Measurements from ENCODE around the gene DNAH6. TPM values are rescaled to one million over a fixed set of nuclear protein-coding genes. Genes with fewer than 3 reads are reported as not detected.

DNAH6 gene
- total RNA-seq, 1 experiment from 2014 or later = 0.26 TPM

GRCh38 chr2:84694088-84694622 lies 177.9 kb downstream of the DNAH6 start:
- no peak overlapping the region for H4K8ac ChIP-seq (replicated peaks; ENCODE audit: insufficient read length, low read depth, low read length)
- no peak overlapping the region for H3K56ac ChIP-seq (ENCODE audit: insufficient read length, low read depth, low read length)
- H2AFZ ChIP-seq (ENCODE audit: low read length) = no peak overlapping the region
- H3K14ac ChIP-seq (ENCODE audit: insufficient read depth, low read length) = no peak overlapping the region
- H4K5ac ChIP-seq (ENCODE audit: insufficient read length, low read depth, low read length) = no peak overlapping the region
- H3K27ac ChIP-seq (ENCODE audit: insufficient read length, low read depth, low read length) = no peak overlapping the region
- Mint-ChIP-seq H3K4me3 (no peak overlapping the region), H3K36me3 (ENCODE audit: insufficient read depth in 1 of 3, low read depth in 3 of 3) (no peaks in the 10 kb centered on the region), H3K27me3 (ENCODE audit: low read depth) (no peaks in the 10 kb centered on the region; the same call in 1 of the 2 replicates), H3K27ac (no peak overlapping the region), H3K9me3 (no peaks in the 10 kb centered on the region), H3K4me1 (no peaks in the 10 kb centered on the region)
- no peaks in the 10 kb centered on the region for H4K20me1 ChIP-seq (ENCODE audit: control insufficient read depth, insufficient read depth, insufficient read length)
- WGBS (ENCODE audit: extremely low coverage, insufficient read length, low lambda C conversion rate) = no CpG with 5 or more reads among the region's 6 CpGs
- no peak for TF ChIP-seq CTCF (conservative IDR thresholded peaks at IDR 0.05)
- no peak overlapping the region for H2BK120ac ChIP-seq (ENCODE audit: low read depth, low read length, poor library complexity, severe bottlenecking)
- H3K79me1 ChIP-seq (ENCODE audit: insufficient read depth, low read depth, low read length, poor library complexity, severe bottlenecking) = no peaks in the 10 kb centered on the region
- H3K4me2 ChIP-seq (ENCODE audit: insufficient read depth, insufficient read length, low read length) = no peak overlapping the region
- H3K4ac ChIP-seq (ENCODE audit: low read depth, low read length) = no peak overlapping the region
- no peaks in the 10 kb centered on the region for H3K23me2 ChIP-seq (ENCODE audit: insufficient read length, low read depth, low read length, poor library complexity, severe bottlenecking)
- no peak overlapping the region for H4K91ac ChIP-seq (ENCODE audit: insufficient read length, low read depth, low read length)
- H2AK5ac ChIP-seq (ENCODE audit: insufficient read length, low read length) = no peak overlapping the region
- no peak overlapping the region for H2BK5ac ChIP-seq (ENCODE audit: insufficient read length, low read length)
- H3K18ac ChIP-seq (ENCODE audit: insufficient read length, low read depth, low read length) = no peak overlapping the region
- no peaks in the 10 kb centered on the region for H3K79me2 ChIP-seq (ENCODE audit: insufficient read depth, low read length)
- no peak for DNase-seq
- H3K9me3 ChIP-seq (ENCODE audit: control insufficient read depth, low read depth, low read length) = no peaks in the 10 kb centered on the region
- H3K23ac ChIP-seq (ENCODE audit: insufficient read length, low read depth, low read length) = no peak overlapping the region
- H3T11ph ChIP-seq (ENCODE audit: low read length) = no peak overlapping the region
- no peak overlapping the region for H2BK15ac ChIP-seq (ENCODE audit: low read depth, low read length)
- H3K27me3 ChIP-seq (ENCODE audit: insufficient read depth, low read length) = no peaks in the 10 kb centered on the region
- H2BK20ac ChIP-seq (ENCODE audit: low read depth, low read length, poor library complexity, severe bottlenecking) = no peak overlapping the region
- no peaks in the 10 kb centered on the region for H3K4me1 ChIP-seq (ENCODE audit: insufficient read depth, low read length)
- H2BK12ac ChIP-seq (ENCODE audit: insufficient read length, low read depth, low read length) = no peak overlapping the region
- no peak overlapping the region for H3K9ac ChIP-seq (ENCODE audit: extremely low read depth, insufficient read length, low read length)
